ENCODE measurements around the gene VTA1. TPM values are rescaled to one million over a fixed set of nuclear protein-coding genes. Genes with fewer than 3 reads are reported as not detected.

The VTA1 gene
- total RNA-seq, 1 experiment from 2014 or later: 67.8 TPM

DNA sequence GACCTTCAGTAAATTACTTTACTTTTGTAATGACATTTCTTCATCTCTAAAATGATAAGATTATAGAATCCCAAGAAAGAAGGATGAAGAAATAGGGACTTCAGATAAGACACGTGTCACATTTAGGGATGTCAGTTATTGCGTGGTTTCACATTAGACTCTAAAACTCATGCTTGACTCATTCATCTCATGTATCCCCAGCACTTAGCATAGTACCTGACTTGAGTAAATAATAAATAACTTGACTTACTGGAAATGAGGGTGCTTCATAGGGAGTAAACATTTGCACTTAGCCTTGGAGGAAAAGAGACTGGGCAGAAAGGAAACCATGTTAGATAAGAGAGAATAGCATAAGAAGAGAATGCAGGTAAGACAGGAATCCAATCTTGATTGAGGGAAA lies 37.2 kb downstream of the VTA1 start:
- no peak for DNase-seq (ENCODE audit: low read depth, low spot score)
- no peaks in the 10 kb centered on the region for H3K9me2 ChIP-seq (ENCODE audit: insufficient read depth)
- H3K4me2 ChIP-seq (ENCODE audit: low read length): no peak overlapping the region
- TF ChIP-seq EZH2phosphoT487 (IDR thresholded peaks at IDR 0.05; ENCODE audit: borderline replicate concordance) (no peak), SP1 (IDR thresholded peaks at IDR 0.05; ENCODE audit: low read depth) (no peak), RAD21 (IDR thresholded peaks at IDR 0.05; ENCODE audit: low read depth) (no peak), YY1 (IDR thresholded peaks at IDR 0.05; ENCODE audit: extremely low read depth, insufficient replicate concordance, low read depth, low read length) (no peak), SIN3A (IDR thresholded peaks at IDR 0.05; ENCODE audit: low read depth) (no peak), CBX3 (IDR thresholded peaks at IDR 0.05; ENCODE audit: low read depth) (no peak), FOSL1 (IDR thresholded peaks at IDR 0.05; ENCODE audit: low read depth) (no peak), ZNF274 (IDR thresholded peaks at IDR 0.05; ENCODE audit: low read depth, low read length) (no peak), TCF7L2 (IDR thresholded peaks at IDR 0.05; ENCODE audit: borderline replicate concordance, extremely low read depth, insufficient read depth, insufficient read length) (no peak), SRF (IDR thresholded peaks at IDR 0.05; ENCODE audit: low read depth) (no peak), POLR2A (IDR thresholded peaks at IDR 0.05; ENCODE audit: borderline replicate concordance, extremely low read depth, insufficient read depth, insufficient read length) (no peak), POLR2AphosphoS5 (IDR thresholded peaks at IDR 0.05; ENCODE audit: low read depth, low read length) (no peak), EZH2 (IDR thresholded peaks at IDR 0.05) (no peak), ZFX (IDR thresholded peaks at IDR 0.05) (no peak), ELF1 (IDR thresholded peaks at IDR 0.05; ENCODE audit: borderline replicate concordance, low read depth) (no peak), EGR1 (IDR thresholded peaks at IDR 0.05; ENCODE audit: low read depth) (no peak)
- TF ChIP-seq, protein P1, sequence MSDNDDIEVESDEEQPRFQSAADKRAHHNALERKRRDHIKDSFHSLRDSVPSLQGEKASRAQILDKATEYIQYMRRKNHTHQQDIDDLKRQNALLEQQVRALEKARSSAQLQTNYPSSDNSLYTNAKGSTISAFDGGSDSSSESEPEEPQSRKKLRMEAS (IDR thresholded peaks at IDR 0.05): no peak
- TF ChIP-seq, protein P2, sequence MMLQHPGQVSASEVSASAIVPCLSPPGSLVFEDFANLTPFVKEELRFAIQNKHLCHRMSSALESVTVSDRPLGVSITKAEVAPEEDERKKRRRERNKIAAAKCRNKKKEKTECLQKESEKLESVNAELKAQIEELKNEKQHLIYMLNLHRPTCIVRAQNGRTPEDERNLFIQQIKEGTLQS (IDR thresholded peaks at IDR 0.05): no peak
- TF ChIP-seq, protein P3, sequence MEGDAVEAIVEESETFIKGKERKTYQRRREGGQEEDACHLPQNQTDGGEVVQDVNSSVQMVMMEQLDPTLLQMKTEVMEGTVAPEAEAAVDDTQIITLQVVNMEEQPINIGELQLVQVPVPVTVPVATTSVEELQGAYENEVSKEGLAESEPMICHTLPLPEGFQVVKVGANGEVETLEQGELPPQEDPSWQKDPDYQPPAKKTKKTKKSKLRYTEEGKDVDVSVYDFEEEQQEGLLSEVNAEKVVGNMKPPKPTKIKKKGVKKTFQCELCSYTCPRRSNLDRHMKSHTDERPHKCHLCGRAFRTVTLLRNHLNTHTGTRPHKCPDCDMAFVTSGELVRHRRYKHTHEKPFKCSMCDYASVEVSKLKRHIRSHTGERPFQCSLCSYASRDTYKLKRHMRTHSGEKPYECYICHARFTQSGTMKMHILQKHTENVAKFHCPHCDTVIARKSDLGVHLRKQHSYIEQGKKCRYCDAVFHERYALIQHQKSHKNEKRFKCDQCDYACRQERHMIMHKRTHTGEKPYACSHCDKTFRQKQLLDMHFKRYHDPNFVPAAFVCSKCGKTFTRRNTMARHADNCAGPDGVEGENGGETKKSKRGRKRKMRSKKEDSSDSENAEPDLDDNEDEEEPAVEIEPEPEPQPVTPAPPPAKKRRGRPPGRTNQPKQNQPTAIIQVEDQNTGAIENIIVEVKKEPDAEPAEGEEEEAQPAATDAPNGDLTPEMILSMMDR (IDR thresholded peaks at IDR 0.05 in 2 of 3, conservative IDR thresholded peaks at IDR 0.05 in 1 of 3; ENCODE audit: borderline replicate concordance in 1 of 3, insufficient read depth in 1 of 3, low read depth in 2 of 3, low read length in 2 of 3): no peak
- TF ChIP-seq, protein P4, sequence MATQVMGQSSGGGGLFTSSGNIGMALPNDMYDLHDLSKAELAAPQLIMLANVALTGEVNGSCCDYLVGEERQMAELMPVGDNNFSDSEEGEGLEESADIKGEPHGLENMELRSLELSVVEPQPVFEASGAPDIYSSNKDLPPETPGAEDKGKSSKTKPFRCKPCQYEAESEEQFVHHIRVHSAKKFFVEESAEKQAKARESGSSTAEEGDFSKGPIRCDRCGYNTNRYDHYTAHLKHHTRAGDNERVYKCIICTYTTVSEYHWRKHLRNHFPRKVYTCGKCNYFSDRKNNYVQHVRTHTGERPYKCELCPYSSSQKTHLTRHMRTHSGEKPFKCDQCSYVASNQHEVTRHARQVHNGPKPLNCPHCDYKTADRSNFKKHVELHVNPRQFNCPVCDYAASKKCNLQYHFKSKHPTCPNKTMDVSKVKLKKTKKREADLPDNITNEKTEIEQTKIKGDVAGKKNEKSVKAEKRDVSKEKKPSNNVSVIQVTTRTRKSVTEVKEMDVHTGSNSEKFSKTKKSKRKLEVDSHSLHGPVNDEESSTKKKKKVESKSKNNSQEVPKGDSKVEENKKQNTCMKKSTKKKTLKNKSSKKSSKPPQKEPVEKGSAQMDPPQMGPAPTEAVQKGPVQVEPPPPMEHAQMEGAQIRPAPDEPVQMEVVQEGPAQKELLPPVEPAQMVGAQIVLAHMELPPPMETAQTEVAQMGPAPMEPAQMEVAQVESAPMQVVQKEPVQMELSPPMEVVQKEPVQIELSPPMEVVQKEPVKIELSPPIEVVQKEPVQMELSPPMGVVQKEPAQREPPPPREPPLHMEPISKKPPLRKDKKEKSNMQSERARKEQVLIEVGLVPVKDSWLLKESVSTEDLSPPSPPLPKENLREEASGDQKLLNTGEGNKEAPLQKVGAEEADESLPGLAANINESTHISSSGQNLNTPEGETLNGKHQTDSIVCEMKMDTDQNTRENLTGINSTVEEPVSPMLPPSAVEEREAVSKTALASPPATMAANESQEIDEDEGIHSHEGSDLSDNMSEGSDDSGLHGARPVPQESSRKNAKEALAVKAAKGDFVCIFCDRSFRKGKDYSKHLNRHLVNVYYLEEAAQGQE (IDR thresholded peaks at IDR 0.05; ENCODE audit: low read depth): no peak
- no peaks in the 10 kb centered on the region for H3K9me3 ChIP-seq (ENCODE audit: control insufficient read depth in 1 of 2, insufficient read depth in 1 of 2, low read depth in 1 of 2, low read length in 2 of 2)
- no TSS peak for BruUV-seq (replicated peaks)
- no peaks in the 10 kb centered on the region for H4K20me1 ChIP-seq (ENCODE audit: insufficient read depth)
- no peak overlapping the region for H2AFZ ChIP-seq (ENCODE audit: low read depth, low read length, poor library complexity, severe bottlenecking)
- H3K27ac ChIP-seq (ENCODE audit: low read depth, low read length): no peak overlapping the region
- ChIA-PET CTCF (no interaction called here), POLR2A (no interaction called here), RAD21 (ENCODE audit: low non-redundant PET in 1 of 2, low total read pairs in 2 of 2, uncharacterized antibody in 2 of 2, unreplicated experiment in 2 of 2) (no interaction called here)
- intact Hi-C loops (cut with micrococcal nuclease): no loop called here
- H3K79me2 ChIP-seq (ENCODE audit: insufficient read depth, low read length): peaks cover 3% of the 10 kb centered on the region; the same call in 1 of the 2 replicates
- ATAC-seq: no peak
- no peak overlapping the region for H3K9ac ChIP-seq (ENCODE audit: low read length)
- no peaks in the 10 kb centered on the region for H3K36me3 ChIP-seq (ENCODE audit: control insufficient read depth in 1 of 2, insufficient read depth in 2 of 2, low read length in 2 of 2)
- H3K4me1 ChIP-seq (ENCODE audit: control insufficient read depth in 1 of 2, insufficient read depth in 2 of 2, low read length in 2 of 2): no peaks in the 10 kb centered on the region
- no peaks in the 10 kb centered on the region for H3K27me3 ChIP-seq (ENCODE audit: insufficient read depth, low read length)
- H3K4me3 ChIP-seq (replicated peaks in 1 of 2; ENCODE audit: low read depth in 1 of 2, low read length in 2 of 2): no peak overlapping the region

Measured in HCT116 (cell line).